ENCODE results near the gene CCT2.
"Not testable (repeated sequence)": the region's sequence is repeated elsewhere in the genome, so short reads cannot be mapped to it uniquely, and the experiment has no call there.

- not testable (repeated sequence) for TF ChIP-seq CTCF (IDR thresholded peaks at IDR 0.05); EZH2 (IDR thresholded peaks at IDR 0.05; ENCODE audit: borderline replicate concordance, insufficient read depth, low read depth, low read length, poor library complexity, severe bottlenecking)
Observed at GRCh38 chr12:69604275-69604674, 19.0 kb downstream of the CCT2 start.

Data from B cell (primary cell).